ENCODE results near the gene STX19. TPM values are rescaled to one million over a fixed set of nuclear protein-coding genes. Genes with fewer than 3 reads are reported as not detected.

STX19 gene
- total and polyA plus RNA-seq, 2 experiments from 2014 or later: 0.29 TPM; not detected in 1

DNA sequence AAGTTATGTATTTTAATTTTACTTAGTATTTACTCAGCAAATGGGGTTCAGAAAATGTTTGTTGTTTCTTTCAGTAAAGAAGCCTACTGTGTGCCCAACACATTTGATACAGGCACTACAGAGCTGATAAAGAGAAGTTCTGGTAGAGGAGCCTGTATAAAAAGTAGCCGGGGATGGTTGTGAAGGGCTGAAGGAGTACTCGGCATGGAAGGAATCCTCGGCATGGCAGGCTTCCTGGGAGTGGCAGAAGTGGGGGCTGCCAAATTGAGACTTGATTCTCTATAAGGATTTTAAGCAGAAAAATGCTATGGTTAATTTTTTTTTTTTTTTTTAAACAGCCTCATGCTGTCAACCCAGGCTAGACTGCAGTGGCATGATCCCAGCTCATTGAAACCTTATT lies 39.2 kb downstream of the STX19 start:
- Histone ChIP-seq H3K9me2 (ENCODE audit: insufficient read depth) (no peaks in the 10 kb centered on the region), H3K79me2 (replicated peaks; ENCODE audit: insufficient read depth) (peaks cover 35% of the 10 kb centered on the region), H3F3A (replicated peaks; ENCODE audit: low read depth) (no peaks in the 10 kb centered on the region), H4K20me1 (replicated peaks; ENCODE audit: insufficient read depth) (peaks cover 3% of the 10 kb centered on the region; the same call in 1 of the 2 replicates), H3K4me2 (no peak overlapping the region), H3K36me3 (ENCODE audit: insufficient read depth) (no peaks in the 10 kb centered on the region), H2AFZ (no peak overlapping the region), H3K4me3 (no peak overlapping the region), H3K27ac (ENCODE audit: low read depth) (no peak overlapping the region), H3K27me3 (ENCODE audit: insufficient read depth) (no peaks in the 10 kb centered on the region), H3K4me1 (ENCODE audit: insufficient read depth) (peaks cover 6% of the 10 kb centered on the region)
- no peak for ATAC-seq
- Mint-ChIP-seq H3K27me3 (ENCODE audit: insufficient read depth, low read depth, poor library complexity) (no peaks in the 10 kb centered on the region), H3K27ac (no peak overlapping the region), H3K36me3 (ENCODE audit: low read depth) (no peaks in the 10 kb centered on the region), H3K4me3 (no peak overlapping the region), H3K4me1 (peaks cover 5% of the 10 kb centered on the region; the same call in 2 of the 3 replicates), H3K9me3 (no peaks in the 10 kb centered on the region)
- TF ChIP-seq EZH2 (IDR thresholded peaks at IDR 0.05; ENCODE audit: low read depth, unreplicated experiment) (no peak), EZH2phosphoT487 (IDR thresholded peaks at IDR 0.05; ENCODE audit: unreplicated experiment) (no peak)
- DNase-seq (ENCODE audit: low spot score): no peak

DNA sequence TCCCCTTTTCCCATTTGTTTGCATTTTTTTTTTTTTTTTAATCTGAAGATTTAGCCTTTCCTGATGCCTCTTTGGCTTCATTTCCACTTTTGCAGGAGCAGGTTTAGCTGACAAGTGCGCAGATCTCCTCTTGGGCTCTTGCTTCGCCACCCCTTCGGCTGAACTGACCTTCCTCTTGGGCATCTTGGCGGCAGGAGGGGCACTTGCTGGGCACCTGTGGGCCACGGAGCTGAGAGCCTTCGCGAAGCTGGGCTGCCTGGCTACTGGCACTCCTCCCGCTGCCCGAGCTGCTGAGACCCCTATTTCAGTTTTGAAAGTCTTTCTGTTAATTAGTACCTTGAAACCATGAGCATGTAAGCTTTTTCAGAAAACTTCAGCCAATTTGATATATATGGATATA lies 39.6 kb downstream of the STX19 start:
- DNase-seq (ENCODE audit: low spot score) (no peak), ATAC-seq (no peak)
- no peak overlapping the region; the same call in 1 of the 2 replicates for H3K27ac ChIP-seq (ENCODE audit: low read depth)
- no peak overlapping the region for H3K4me2 ChIP-seq
- no peak overlapping the region for H3K4me3 ChIP-seq
- no peaks in the 10 kb centered on the region for H3K36me3 ChIP-seq (ENCODE audit: insufficient read depth)
- H3K27me3 Mint-ChIP-seq (ENCODE audit: insufficient read depth, low read depth, poor library complexity): no peaks in the 10 kb centered on the region
- no peak overlapping the region for H2AFZ ChIP-seq
- no peaks in the 10 kb centered on the region for H3K36me3 Mint-ChIP-seq (ENCODE audit: low read depth)
- no peaks in the 10 kb centered on the region for H3K9me2 ChIP-seq (ENCODE audit: insufficient read depth)
- no peaks in the 10 kb centered on the region for H3F3A ChIP-seq (replicated peaks; ENCODE audit: low read depth)
- no peaks in the 10 kb centered on the region for H3K27me3 ChIP-seq (ENCODE audit: insufficient read depth)
- no peaks in the 10 kb centered on the region for H3K9me3 Mint-ChIP-seq
- H3K4me1 ChIP-seq (ENCODE audit: insufficient read depth): peaks cover 6% of the 10 kb centered on the region
- H3K79me2 ChIP-seq (replicated peaks; ENCODE audit: insufficient read depth): peaks cover 37% of the 10 kb centered on the region
- no peak overlapping the region for H3K4me3 Mint-ChIP-seq
- H4K20me1 ChIP-seq (replicated peaks; ENCODE audit: insufficient read depth): peaks cover 3% of the 10 kb centered on the region; the same call in 1 of the 2 replicates
- TF ChIP-seq EZH2 (IDR thresholded peaks at IDR 0.05; ENCODE audit: low read depth, unreplicated experiment) (no peak), CREB1 (CRISPR knock-in tag; IDR thresholded peaks at IDR 0.05; ENCODE audit: low read depth) (no peak), NANOG (IDR thresholded peaks at IDR 0.05; ENCODE audit: borderline replicate concordance) (no peak), JUNB (IDR thresholded peaks at IDR 0.05; ENCODE audit: unreplicated experiment) (no peak)
- TF ChIP-seq, protein P1, sequence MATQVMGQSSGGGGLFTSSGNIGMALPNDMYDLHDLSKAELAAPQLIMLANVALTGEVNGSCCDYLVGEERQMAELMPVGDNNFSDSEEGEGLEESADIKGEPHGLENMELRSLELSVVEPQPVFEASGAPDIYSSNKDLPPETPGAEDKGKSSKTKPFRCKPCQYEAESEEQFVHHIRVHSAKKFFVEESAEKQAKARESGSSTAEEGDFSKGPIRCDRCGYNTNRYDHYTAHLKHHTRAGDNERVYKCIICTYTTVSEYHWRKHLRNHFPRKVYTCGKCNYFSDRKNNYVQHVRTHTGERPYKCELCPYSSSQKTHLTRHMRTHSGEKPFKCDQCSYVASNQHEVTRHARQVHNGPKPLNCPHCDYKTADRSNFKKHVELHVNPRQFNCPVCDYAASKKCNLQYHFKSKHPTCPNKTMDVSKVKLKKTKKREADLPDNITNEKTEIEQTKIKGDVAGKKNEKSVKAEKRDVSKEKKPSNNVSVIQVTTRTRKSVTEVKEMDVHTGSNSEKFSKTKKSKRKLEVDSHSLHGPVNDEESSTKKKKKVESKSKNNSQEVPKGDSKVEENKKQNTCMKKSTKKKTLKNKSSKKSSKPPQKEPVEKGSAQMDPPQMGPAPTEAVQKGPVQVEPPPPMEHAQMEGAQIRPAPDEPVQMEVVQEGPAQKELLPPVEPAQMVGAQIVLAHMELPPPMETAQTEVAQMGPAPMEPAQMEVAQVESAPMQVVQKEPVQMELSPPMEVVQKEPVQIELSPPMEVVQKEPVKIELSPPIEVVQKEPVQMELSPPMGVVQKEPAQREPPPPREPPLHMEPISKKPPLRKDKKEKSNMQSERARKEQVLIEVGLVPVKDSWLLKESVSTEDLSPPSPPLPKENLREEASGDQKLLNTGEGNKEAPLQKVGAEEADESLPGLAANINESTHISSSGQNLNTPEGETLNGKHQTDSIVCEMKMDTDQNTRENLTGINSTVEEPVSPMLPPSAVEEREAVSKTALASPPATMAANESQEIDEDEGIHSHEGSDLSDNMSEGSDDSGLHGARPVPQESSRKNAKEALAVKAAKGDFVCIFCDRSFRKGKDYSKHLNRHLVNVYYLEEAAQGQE (IDR thresholded peaks at IDR 0.05; ENCODE audit: unreplicated experiment): no peak
- TF ChIP-seq, protein P2, sequence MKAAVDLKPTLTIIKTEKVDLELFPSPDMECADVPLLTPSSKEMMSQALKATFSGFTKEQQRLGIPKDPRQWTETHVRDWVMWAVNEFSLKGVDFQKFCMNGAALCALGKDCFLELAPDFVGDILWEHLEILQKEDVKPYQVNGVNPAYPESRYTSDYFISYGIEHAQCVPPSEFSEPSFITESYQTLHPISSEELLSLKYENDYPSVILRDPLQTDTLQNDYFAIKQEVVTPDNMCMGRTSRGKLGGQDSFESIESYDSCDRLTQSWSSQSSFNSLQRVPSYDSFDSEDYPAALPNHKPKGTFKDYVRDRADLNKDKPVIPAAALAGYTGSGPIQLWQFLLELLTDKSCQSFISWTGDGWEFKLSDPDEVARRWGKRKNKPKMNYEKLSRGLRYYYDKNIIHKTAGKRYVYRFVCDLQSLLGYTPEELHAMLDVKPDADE (IDR thresholded peaks at IDR 0.05): no peak
- TF ChIP-seq, protein P3, sequence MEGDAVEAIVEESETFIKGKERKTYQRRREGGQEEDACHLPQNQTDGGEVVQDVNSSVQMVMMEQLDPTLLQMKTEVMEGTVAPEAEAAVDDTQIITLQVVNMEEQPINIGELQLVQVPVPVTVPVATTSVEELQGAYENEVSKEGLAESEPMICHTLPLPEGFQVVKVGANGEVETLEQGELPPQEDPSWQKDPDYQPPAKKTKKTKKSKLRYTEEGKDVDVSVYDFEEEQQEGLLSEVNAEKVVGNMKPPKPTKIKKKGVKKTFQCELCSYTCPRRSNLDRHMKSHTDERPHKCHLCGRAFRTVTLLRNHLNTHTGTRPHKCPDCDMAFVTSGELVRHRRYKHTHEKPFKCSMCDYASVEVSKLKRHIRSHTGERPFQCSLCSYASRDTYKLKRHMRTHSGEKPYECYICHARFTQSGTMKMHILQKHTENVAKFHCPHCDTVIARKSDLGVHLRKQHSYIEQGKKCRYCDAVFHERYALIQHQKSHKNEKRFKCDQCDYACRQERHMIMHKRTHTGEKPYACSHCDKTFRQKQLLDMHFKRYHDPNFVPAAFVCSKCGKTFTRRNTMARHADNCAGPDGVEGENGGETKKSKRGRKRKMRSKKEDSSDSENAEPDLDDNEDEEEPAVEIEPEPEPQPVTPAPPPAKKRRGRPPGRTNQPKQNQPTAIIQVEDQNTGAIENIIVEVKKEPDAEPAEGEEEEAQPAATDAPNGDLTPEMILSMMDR (conservative IDR thresholded peaks at IDR 0.05; ENCODE audit: low read depth in 2 of 2): no peak
- no peak overlapping the region; the same call in 1 of the 2 replicates for H3K27ac Mint-ChIP-seq
- 0 out of 3 replicates have a peak, but pooled peaks cover 3% of the 10 kb centered on the region for H3K4me1 Mint-ChIP-seq
